Activated T-cell treated with anti-CD3 and anti-CD28 coated beads for 48 hours (primary cell): ENCODE data around the gene NINJ2.
A peak's percentile ranks its signal among the peaks of the same experiment; 100 is the strongest.
"Not testable (repeated sequence)": the region's sequence is repeated elsewhere in the genome, so short reads cannot be mapped to it uniquely, and the experiment has no call there.

Experiments used
- DNase-seq: peaks from one replicate; pipeline ENCODE4 v3.0.0-alpha.2; 2020; ENCODE audit warnings: low read depth

The NINJ2 gene, protein sequence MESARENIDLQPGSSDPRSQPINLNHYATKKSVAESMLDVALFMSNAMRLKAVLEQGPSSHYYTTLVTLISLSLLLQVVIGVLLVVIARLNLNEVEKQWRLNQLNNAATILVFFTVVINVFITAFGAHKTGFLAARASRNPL

DNA sequence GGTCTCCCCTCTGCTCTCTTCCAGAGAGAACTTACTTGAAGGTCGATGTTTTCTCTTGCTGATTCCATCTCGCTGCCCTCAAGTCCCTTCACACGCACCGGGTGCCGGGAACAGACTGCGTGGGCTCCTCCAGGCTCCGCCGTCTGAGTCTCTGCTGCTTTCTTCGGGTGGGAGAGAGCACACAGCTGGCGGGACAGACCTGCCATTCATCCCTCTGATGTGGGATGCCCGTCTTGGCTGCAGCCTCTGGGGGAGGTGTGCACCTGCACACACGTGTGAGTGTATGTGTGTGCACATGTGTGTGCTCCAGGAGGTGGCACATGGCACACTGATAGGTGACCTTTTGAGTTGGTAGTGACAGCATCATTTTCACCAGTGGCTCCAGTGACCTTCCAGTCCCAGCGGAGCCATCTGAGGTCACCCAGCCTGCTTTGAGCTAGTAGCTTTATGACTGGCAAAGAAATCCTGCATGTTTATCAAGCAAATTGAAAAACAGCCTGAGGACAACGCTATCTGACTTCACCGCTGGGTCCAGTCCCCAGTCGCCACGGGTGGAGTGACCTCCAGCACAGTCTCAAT, at the start of gene NINJ2:
NINJ2 (minus strand) TSS at position 153 of the 579 bp plus-strand sequence; CDS start at position 68, 85 bp downstream.
- no peak for DNase-seq

DNA sequence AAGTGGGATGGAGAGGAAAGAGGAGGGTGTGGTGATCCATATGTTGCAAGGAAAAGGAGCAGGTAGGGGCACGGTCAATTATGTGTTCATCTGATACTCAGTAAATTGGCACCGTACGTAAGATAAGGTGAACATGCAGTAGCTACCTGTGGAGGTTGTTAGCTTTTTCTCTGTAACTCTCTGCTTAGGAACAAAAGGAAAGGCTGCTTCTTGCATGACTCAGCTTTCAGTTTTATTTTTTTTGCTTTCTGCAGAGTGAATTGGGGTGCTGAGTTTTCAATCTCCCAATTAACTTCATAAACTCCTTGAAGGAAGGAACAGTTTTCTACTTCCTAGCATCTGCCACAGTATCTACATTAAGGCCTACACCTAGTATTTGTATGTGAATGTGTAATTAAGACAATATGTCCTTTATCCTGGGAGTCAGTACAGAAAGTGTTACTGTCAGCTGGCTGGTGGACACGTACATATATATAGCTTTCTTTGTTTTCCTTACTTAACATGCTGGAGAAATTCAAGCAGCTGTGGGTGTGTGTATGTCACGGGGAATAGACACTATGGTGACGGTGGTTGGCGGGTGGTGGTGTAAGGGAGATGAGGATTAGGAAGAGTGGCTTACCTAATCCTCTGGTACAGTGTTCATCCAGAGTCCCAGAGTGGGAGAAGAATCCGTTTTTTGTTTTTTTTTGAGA, 49.1 kb upstream of the NINJ2 start:
- no peak for DNase-seq

GRCh38 chr12:709455-710020, 46.3 kb upstream of the NINJ2 start:
- no peak for DNase-seq

DNA sequence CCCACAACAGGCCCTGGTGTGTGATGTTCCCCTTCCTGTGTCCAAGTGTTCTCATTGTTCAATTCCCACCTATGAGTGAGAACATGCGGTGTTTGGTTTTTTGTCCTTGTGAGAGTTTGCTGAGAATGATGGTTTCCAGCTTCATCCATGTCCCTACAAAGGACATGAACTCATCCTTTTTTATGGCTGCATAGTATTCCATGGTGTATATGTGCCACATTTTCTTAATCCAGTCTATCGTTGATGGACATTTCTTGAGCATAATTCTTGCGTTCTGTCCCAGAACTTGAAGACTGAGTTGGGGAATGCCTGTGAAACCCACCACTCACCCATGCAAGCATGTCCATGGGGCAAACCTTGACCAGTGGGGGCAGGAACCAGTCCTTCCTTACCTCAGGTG, 44.8 kb upstream of the NINJ2 start:
- DNase-seq = not testable (repeated sequence)

DNA sequence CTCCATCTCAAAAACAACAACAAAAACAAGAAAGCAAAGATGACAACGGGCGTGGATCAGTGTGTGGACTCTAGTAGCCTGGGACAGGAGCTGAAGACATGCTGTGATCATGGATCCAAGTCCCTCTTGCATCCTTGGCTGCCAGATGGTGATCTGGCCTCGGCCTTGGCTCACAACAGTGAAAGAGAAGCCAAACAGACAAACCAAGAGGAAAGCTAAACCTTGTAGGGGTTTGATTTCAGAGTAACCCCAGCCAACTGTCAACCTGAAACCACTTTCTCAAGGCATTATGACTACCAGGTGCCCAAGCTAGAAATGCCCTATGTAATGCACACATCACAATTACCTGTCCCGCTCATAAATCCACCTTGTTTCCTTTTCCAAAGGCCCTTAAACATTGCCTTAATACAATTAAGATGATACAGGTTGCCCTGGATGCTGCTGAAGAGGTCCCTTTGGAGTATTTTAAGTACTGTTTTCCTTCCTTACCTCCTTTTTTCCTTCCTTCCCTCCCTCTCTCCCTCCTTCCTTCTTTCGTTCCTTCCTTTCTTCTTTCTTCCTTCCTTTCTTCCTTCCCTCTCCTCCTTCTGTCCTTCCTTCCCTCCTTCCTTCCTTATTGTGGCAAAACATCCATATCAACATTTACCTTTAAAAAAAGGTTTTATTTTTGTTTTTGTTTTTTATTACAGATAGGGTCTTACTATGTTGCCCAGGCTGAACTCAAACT, 41.4 kb upstream of the NINJ2 start:
- DNase-seq = no peak

DNA sequence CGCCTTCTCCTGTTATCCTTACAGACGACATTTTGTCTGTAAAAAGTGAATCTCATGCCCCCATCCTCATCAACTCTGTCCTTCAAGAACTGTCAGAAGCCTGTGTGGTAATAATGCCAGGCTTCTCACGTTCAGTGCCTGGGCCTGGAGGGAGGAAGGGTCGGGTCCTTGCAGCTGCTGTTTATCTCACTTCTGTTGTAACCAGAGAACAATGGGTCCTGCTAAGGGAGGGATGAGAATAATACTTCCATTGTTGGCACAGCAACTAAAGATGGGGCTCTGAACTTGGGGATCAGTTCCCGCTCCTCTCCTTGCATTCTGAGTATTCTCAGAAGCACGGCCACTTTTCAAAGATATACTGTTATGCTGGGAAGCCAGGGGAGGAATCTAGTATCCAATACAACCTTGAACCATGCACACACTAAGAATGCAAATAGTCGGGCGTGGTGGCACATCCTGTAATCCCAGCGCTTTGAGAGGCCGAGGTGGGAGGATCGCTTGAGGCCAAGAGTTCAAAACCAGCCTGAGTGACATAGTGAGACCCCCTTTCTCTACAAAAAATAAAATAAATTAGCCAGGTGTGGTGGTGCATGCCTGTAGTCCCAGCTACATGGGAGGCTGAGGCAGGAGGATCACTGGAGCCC, 38.8 kb upstream of the NINJ2 start:
- DNase-seq = no peak

GRCh38 chr12:700016-700415, 36.8 kb upstream of the NINJ2 start:
- DNase-seq = no peak

DNA sequence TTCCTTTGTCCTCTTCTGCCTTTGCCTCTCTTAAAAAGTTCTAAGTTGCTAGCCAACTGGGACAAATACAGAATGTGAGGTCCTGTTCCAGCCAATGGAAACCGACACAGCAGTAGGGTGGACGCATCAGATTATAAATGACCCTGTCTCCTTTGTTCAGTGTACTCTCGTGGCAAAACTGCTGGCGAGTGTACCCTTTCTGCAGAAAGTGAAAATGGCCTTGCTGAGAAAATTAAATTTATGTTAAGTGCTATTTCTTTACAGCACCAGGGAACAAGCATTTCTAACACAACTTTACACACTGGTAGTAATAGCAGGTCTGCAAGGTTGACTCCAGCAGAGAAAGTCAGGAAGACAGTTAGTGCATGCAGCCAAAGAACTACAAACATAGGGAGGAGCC, 35.0 kb upstream of the NINJ2 start:
- not testable (repeated sequence) for DNase-seq

- DNase-seq = no peak
Measured at GRCh38 chr12:697481-697880, 34.2 kb upstream of the NINJ2 start.

DNA sequence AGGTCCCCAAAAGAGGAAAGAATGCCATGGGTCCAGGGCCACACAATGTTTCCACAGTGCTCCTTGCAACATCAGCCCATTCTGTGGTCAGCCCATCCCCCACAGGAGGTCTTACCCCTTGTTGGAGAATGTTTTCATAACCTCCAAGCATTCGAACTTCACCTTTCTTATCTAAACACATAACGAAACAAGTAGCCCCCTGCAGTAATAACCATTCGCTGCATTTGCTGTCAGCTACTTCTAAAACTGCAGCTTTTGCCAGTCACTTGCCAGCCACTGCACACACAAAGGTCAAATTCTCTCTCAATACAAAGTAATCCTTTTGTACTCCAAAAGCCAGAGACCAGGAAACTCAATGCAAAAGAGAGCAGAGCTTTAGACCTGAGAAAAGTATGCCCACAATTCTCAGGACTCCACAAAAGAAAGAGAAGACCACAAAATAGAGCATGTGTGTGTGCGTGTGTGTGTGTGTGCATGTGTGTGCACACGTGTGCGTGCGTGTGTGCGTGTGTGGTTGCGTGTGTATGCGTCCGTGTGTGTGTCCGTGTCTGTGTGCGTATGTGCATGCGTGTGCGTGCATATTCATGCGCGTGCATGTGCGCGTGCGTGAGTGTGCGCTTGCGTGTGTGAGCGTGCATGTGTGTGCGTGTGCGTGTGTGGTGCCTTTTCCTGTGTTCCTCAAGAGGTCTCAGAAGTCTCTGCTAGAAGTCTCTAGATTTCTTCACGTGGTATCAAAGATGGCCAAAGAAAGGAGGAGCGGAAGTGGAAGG, 31.7 kb upstream of the NINJ2 start:
- DNase-seq = no peak

DNA sequence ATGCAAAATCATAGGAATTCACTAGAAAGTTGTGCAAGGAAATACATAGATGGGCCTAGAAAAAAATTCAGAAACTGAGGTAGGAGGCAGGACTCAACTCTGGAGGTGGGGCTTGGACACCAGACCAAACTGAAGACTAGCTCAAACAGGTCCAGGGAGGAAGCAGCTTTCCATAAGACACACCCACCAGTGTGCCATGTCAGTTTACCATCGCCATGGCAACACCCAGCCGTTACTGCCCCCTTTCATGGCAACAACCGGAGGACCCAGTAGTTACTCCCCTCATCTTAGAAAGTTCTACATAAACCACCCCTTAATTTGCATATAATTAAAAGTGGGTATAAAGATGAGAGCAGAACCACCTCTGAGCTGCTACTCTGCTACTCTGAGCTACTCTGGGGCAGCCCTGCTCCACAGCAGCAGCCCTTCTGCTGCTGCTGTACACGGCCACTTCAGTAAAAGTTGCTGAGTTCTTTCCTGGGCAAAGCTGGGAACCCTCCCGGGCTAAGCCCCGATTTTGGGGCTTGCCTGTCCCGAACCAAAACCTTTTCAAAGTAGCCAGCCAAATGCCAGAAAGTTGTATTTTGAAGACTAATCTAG, 30.8 kb upstream of the NINJ2 start:
- no peak for DNase-seq

GRCh38 chr12:692274-692673, 29.0 kb upstream of the NINJ2 start:
- no peak for DNase-seq

- no peak for DNase-seq
Measured at GRCh38 chr12:690466-690865, 27.2 kb upstream of the NINJ2 start.

DNA sequence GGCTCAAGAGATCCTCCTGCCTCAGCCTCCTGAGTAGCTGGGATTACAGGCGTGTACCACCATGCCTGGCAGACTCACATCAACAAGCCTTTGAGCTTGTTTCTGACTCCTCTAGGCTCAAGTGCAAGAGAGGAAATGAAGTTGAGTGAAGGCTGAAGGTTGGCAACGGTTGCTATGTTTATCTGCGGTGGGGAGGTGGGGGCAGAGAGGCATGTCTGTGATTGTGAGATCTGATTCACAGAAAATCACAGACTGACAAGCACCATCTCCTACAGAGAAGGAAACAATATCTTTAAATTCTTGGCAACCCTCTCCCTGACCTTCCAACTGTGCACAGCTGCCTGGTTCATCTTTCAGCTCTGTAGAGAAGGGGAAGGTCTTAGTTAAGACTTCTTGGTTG, 22.1 kb upstream of the NINJ2 start:
- DNase-seq = peak; percentile 58

GRCh38 chr12:684416-684815, 21.2 kb upstream of the NINJ2 start:
- DNase-seq = no peak

- DNase-seq = no peak
Measured at GRCh38 chr12:681568-682256, 18.5 kb upstream of the NINJ2 start.

- no peak for DNase-seq
Measured at GRCh38 chr12:678747-679712, 15.8 kb upstream of the NINJ2 start.

GRCh38 chr12:675562-675961, 12.3 kb upstream of the NINJ2 start:
- DNase-seq = no peak

GRCh38 chr12:674272-674781, 11.1 kb upstream of the NINJ2 start:
- peak; percentile 72 for DNase-seq
